NAMALWA (cell line): ENCODE measurements around the gene TBCEL.
A peak's percentile ranks its signal among the peaks of the same experiment; 100 is the strongest.
"Not testable (repeated sequence)": the region's sequence is repeated elsewhere in the genome, so short reads cannot be mapped to it uniquely, and the experiment has no call there.

ENCODE experiments used
- DNase-seq: peaks from one replicate; pipeline ENCODE4 v3.0.0-alpha.2; 2015; ENCODE audit warnings: low spot score

The TBCEL gene

GRCh38 chr11:121108413-121108812 is 84.5 kb downstream of the TBCEL start:
- no peak for DNase-seq

DNA sequence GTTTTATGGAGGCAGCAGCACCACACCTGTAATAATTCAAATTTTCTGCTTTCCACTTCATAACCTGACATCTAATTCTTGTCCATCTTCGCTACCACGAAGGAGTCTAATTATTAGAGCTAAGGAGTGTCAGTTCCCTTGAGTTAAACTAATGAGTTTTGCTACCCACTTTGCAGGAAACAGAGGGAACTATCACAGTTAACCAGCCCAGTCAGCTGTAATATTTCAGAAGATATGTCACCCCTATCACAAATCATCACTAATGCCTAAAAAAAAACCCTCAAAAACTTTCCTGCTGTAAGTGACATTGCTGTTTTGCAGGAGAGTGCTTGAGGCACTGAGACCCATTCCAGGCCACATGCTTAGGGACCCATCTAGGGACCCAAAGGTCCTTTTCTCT is 85.6 kb downstream of the TBCEL start:
- no peak for DNase-seq

DNA sequence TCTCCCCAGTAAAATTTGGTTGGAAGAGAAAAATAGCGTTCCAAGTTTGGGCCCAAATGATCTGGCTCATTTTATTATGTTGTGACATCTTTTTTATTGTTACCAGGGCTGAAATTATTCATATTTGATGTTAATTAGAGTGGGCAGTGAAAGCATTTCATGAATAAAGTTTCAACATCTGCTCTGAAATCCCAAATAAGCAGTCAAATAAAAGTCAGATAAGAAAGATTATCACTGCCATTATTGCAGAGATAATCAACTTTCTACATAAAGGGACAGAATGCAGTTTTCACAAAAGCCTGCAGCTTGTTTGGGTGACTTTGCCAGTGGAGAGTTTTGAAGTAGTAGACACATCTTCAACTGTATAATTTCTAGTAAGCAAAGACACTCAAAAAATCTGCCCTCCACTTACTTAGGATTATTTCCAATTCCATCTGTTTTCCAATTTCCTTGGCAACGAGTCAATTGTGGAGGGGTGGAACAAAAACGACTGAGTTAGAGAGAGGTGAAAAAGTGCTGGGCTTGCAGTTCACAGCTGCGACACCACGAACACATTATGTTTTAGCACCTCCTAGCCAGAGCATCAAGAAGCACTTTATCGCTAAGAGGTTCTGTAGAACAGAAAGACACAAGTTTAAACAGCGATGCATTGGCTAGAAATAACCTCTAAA is 86.1 kb downstream of the TBCEL start:
- no peak for DNase-seq

DNA sequence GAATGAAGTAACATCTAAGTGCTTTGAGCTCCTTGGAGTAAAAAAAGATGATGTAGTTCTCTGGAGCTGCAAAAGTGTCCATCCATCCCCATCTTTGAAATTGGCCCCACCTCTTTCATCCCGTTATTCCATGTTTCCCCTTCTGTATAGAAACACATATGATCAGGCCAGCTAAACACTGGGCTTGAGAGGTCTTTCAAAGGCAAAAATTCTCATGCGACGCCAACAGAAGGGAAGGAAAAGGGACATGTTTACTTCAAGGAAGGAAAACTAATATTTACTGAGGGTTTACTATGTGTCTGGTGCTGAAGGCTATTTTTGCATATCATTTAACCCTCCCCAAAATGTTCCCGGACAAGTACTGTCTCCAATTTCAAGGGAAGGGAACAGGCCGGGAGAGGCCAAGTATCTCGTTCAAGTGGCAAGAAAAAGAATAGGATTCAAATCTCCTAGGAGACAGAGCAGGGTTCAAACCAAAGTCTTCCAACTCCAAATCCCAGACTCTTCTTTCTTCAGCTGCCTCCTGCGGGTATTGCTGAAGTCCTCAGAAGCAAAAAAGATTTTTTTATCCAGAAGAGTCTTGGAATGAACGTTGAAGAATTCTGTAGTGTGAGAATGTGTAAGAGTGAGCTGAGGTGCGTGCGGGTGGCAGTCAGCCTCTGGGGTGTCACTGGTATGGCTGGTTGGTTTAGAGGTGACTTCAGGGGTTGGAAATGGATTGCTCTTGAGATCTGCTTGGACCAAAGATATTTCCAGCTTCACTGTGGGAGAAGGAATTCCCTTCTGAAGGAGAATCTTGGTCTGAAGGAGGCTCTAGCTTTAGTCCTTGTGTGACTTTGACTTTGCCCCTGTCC is 87.2 kb downstream of the TBCEL start:
- DNase-seq, result no peak

DNA sequence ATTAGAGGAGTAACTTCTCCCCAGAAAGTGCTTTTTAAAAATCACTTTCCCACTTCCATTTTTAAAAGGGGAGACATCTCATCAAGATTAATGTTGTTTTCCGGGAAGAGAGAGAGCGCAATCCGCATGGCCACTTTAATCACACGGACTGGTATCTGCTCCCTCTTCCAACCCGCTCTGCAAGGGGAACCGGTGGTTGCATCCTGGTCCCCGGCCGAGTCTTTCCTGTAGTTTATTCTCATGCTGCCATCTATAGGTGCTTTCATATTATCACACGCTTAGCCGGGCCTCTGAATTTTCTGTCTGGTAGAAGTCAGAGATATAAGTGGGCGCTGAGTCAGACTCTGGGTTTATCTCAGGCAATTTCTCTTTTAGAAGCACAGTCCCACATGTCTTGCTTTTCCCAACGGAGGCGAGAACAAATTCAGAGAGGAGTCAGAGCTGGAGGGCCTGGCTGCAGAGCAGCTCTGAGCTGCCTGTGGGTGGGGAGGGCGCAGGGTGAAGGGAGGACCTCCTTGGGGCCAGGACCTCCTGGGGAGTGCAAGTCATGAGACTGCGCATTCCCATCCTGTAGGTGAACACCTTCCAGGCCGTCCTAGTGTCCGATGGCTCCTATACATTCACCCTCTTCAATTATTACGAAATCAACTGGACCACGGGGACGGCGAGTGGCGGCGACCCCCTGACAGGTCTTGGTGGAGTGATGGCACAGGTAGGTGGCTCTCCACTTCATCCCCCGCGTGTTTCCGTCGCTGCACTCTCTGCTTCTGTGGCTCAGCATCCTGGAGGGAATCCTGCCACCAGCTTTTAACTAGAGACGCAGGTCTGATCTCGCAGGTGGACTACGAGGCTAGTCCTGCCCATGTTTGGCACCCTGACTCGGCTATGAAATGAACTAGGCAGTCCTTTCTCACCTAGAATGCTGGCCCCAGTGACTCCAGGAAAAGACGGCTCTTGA is 88.9 kb downstream of the TBCEL start:
- peak; percentile 66 for DNase-seq

DNA sequence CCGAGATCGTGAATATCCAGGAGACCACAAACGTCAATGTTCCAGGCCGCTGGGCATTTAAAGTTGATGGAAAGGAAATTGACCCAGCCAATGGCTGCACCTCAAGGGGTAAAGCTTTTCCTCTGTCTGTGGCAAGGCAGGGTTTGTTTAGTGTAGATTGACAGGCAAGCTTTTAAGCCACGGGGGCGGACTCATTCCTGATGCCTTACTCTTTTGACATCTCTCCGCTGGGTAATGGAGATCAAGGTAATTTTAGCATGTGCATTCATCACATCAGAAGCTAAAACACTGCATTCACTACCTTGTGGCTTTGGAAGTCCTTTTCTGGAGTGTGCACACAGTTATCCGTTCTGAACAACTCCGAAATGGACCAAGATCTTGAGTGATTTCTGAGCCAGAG is 89.7 kb downstream of the TBCEL start:
- no peak for DNase-seq

GRCh38 chr11:121115024-121115423 is 91.1 kb downstream of the TBCEL start:
- DNase-seq, result not testable (repeated sequence)

DNA sequence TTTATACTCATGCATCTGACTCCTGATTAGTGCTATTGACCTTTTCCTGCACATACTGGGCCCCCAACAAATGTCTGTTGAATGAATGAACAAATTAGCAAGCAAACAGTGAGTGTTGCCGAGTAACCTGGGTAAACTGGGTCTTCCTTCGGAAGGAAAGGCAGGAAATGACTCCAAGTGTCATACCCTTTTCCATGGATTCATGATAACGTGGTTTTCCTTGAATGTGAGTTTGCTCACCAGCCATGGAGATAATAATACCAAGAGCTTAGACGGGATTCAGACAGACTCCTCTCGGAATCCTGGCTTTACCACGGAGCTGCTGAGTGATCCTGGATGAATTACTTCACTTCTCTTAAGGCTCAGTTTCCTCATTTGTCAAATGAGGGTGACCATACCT is 93.9 kb downstream of the TBCEL start:
- DNase-seq, result no peak

DNA sequence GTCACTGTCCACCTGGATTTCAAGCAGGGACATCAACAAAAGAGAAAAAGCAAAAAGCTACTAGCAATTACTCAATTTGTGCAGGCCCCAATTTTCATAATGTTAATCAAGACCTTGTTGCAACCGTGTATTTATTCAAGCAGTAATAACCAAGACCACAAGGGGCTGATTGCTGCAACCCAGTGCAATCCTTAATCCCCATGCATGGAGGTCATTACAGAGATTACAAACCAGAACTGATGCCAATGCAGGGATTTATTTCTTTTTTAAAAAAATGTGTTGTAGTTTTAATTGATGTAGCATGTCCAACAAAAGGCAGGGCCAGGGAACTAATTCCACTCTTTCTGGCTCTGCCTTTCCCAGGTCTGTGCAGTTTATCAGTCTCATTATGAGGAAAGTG is 95.5 kb downstream of the TBCEL start:
- DNase-seq, result peak; percentile 27

DNA sequence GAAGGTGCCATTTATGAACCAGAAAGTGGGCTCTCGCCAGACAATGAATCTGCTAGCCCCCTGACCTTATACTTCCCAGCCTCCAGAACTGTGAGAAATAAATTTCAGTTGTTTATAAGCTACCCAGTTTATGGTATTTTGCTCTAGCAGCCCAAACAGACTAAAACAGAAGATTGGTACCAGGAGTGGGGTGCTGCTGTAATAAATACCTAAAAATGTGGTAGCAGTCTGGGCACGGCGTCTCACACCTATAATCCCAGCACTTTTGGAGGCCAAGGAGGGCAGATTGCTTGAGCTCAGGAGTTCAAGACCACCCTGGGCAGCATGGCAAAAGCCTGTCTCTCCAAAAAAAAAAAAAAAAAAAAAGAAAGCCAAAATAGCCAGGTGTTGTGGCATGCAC is 98.4 kb downstream of the TBCEL start:
- DNase-seq, result no peak

- no peak for DNase-seq
These were observed 99.7 kb downstream of the TBCEL start for GRCh38 chr11:121123496-121124069.

GRCh38 chr11:121127809-121128208 is 103.9 kb downstream of the TBCEL start:
- DNase-seq, result no peak

GRCh38 chr11:121129362-121130340 is 105.7 kb downstream of the TBCEL start:
- no peak for DNase-seq

- DNase-seq, result no peak
These were observed 107.8 kb downstream of the TBCEL start for GRCh38 chr11:121131656-121132055.

GRCh38 chr11:121132211-121132976 is 108.5 kb downstream of the TBCEL start:
- no peak for DNase-seq

DNA sequence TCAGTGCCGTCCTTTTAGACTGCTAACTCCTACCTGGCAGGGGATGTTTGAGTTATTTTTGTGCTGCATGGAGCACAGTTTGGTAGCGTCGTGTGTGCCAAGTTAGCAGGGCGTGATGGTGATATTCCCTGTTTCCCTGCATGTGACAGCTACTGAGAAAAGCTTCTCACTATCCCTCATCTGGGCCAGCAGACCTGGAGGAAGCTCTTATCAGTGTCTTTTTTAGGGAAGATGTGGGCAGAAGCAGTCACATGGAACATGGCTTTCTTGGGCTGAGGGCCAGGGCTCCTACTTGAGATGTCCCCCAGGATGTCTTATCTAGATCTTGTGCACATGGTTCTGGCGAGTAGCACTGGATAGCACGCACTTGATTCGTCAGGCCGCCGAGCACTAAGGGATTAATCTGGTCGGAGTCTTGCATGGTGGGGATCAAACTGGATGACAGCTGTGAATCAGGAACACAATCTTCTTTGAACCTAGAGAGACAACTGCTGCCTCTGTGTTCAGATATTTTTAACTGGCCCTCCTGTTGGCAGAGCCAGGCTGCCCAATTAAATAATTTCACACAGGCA is 110.9 kb downstream of the TBCEL start:
- DNase-seq, result no peak

- no peak for DNase-seq
These were observed 113.1 kb downstream of the TBCEL start for GRCh38 chr11:121137005-121137404.

DNA sequence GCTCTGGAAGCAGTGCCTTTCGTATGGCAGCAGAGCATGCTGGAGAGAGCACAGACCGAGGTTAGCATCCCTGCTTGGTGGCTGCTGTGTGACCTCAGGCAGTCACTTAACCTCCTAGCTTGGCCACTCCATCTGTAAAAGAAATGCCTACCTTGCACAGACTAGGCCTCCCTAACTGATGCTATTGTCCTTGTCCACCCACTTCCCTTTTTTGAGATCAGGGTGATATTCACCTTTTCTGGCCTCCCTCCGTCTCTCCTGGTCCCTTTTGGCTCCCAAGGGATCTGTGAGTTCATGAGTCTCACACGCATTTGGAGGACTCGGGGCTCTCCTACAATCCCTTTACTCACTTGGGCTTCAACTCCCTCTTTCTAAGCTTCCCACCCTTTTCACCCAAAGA is 114.4 kb downstream of the TBCEL start:
- no peak for DNase-seq

- DNase-seq, result no peak
These were observed 116.5 kb downstream of the TBCEL start for GRCh38 chr11:121140369-121140768.
